MCF 10A (cell line): ENCODE results near the gene CHEK1. TPM values are rescaled to one million over a fixed set of nuclear protein-coding genes. Genes with fewer than 3 reads are reported as not detected.
A peak's percentile ranks its signal among the peaks of the same experiment; 100 is the strongest.
"Not testable (repeated sequence)": the region's sequence is repeated elsewhere in the genome, so short reads cannot be mapped to it uniquely, and the experiment has no call there.

Experiments used
- BruUV-seq: library from RNA; stranded (reverse); fragments of 400-500 nt; replicated peaks from 2 replicates; lab custom pipeline; 2021; lab: Mats Ljungman, UMichigan
- CTCF ChIA-PET: fragments of 300-600 bp; sonication (Branson Sonifier 250); formaldehyde crosslinking; extraction: SDS; loops from one replicate; lab custom pipeline; 2021; ENCODE audit warnings: antibody characterized with exemption, inconsistent platforms; lab: Yijun Ruan, JAX
- POLR2A ChIA-PET: fragments of 300-600, 350-650 bp; sonication (Branson Sonifier 250); formaldehyde crosslinking; extraction: SDS; loops from one replicate; lab custom pipeline; 2020; ENCODE audit warnings: antibody characterized with exemption, inconsistent platforms; lab: Yijun Ruan, JAX
- DNase-seq: peaks from one replicate; pipeline ENCODE4 v3.0.0-alpha.2; 2018; ENCODE audit not compliant: unreplicated experiment
- H3K27ac Mint-ChIP-seq: one replicate; pipeline ENCODE4 v1.8.0; 2022; ENCODE audit warnings: mild to moderate bottlenecking, low read depth, mixed read lengths; ENCODE audit not compliant: unreplicated experiment
- H3K27me3 Mint-ChIP-seq: one replicate; pipeline ENCODE4 v1.8.0; 2022; ENCODE audit warnings: mixed read lengths; ENCODE audit not compliant: insufficient read depth, unreplicated experiment
- H3K36me3 Mint-ChIP-seq: one replicate; pipeline ENCODE4 v1.8.0; 2022; ENCODE audit warnings: mild to moderate bottlenecking, moderate library complexity, mixed read lengths; ENCODE audit not compliant: insufficient read depth, unreplicated experiment
- H3K4me1 Mint-ChIP-seq: one replicate; pipeline ENCODE4 v1.8.0; 2022; ENCODE audit warnings: mixed read lengths; ENCODE audit not compliant: insufficient read depth, unreplicated experiment
- H3K4me3 Mint-ChIP-seq: one replicate; pipeline ENCODE4 v1.8.0; 2022; ENCODE audit warnings: mild to moderate bottlenecking, moderate library complexity, mixed read lengths; ENCODE audit not compliant: unreplicated experiment
- H3K9me3 Mint-ChIP-seq: one replicate; pipeline ENCODE4 v1.8.0; 2022; ENCODE audit warnings: mixed read lengths; ENCODE audit not compliant: unreplicated experiment
- intact Hi-C: fragments of 100-400 bp; cut with micrococcal nuclease; formaldehyde crosslinking; loops from 2 replicates; pipeline ENCODE4 v1.14.1; 2022
- total RNA-seq: library from RNA; stranded (reverse); gene quantifications from 2 replicates; pipeline ENCODE4 v1.2.3, GENCODE V29; 2022
- TF ChIP-seq, protein P1 (sequence below): fragments of 200-600 bp; IDR thresholded peaks from one replicate; pipeline ENCODE4 v1.8.0; 2022; ENCODE audit warnings: antibody characterized with exemption, mild to moderate bottlenecking; ENCODE audit not compliant: unreplicated experiment

The CHEK1 gene
- total RNA-seq, 1 experiment from 2014 or later = 33.3 TPM

DNA sequence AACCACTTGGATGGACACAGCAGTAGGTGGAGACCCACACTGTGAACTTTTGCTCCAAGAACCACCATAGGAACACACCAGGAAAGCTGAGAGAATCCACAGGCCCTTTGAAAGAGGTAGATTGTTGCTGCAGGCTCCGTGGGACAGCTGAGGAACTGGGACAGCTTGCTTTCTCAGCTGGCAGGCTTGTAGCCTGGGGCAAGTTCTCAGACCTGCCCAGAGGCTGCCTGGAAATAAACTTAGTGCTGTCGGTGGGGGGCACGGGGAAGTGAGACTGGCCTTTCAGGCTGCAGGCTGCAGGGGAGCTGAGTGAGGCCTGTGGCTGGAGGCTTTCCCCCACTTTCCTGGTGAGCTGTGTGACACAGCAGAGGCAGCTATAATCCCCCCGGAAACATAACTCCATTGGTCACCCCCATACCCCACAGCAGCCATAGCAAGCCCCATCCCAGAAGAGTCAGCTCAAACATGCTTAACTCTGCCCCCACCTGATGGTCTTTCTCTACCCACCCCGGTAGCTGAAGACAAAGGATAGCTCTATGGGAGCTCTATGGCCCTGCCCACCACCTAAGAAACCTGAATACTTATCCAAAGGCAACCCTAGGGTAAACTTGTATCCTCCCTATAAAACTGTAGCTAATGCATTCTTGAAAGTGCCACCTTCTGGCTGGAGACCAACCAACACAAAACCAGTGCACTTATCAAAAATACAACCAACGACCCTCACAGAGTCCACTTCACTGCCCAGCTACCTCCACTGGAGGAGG lies 77.1 kb downstream of the CHEK1 start:
- TF ChIP-seq, protein P1, sequence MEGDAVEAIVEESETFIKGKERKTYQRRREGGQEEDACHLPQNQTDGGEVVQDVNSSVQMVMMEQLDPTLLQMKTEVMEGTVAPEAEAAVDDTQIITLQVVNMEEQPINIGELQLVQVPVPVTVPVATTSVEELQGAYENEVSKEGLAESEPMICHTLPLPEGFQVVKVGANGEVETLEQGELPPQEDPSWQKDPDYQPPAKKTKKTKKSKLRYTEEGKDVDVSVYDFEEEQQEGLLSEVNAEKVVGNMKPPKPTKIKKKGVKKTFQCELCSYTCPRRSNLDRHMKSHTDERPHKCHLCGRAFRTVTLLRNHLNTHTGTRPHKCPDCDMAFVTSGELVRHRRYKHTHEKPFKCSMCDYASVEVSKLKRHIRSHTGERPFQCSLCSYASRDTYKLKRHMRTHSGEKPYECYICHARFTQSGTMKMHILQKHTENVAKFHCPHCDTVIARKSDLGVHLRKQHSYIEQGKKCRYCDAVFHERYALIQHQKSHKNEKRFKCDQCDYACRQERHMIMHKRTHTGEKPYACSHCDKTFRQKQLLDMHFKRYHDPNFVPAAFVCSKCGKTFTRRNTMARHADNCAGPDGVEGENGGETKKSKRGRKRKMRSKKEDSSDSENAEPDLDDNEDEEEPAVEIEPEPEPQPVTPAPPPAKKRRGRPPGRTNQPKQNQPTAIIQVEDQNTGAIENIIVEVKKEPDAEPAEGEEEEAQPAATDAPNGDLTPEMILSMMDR = no peak
- no peak for DNase-seq
- no TSS peak for BruUV-seq
- no peak overlapping the region for H3K27ac Mint-ChIP-seq
- POLR2A ChIA-PET = interaction anchor here (0.5 kb wide), 1 partner anchor 185 kb away, joined by 3 read pairs; no protein-coding TSS in a partner anchor
- H3K9me3 Mint-ChIP-seq = no peaks in the 10 kb centered on the region
- intact Hi-C loops = no loop called here
- H3K4me1 Mint-ChIP-seq = no peaks in the 10 kb centered on the region
- CTCF ChIA-PET = no interaction called here
- no peak overlapping the region for H3K4me3 Mint-ChIP-seq
- H3K36me3 Mint-ChIP-seq = no peaks in the 10 kb centered on the region
- peaks cover 28% of the 10 kb centered on the region for H3K27me3 Mint-ChIP-seq

DNA sequence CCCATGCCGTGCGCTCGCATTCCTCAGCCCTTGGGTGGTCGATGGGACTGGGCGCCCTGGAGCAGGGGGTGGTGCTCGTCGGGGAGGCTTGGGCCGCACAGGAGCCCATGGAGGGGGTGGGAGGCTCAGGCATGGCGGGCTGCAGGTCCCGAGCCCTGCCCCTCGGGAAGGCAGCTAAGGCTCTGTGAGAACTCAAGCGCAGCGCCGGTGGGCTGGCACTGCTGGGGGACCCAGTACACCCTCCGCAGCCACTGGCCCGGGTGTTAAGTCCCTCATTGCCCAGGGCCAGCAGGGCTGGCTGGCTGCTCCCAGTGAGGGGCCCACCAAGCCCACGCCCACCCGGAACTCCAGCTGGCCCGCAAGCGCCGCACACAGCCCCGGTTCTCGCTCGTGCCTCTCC lies 79.7 kb downstream of the CHEK1 start:
- H3K27me3 Mint-ChIP-seq = peaks cover 29% of the 10 kb centered on the region
- BruUV-seq, CTCF ChIA-PET, H3K4me1 Mint-ChIP-seq, DNase-seq, H3K27ac Mint-ChIP-seq, H3K9me3 Mint-ChIP-seq, intact Hi-C loops, H3K4me3 Mint-ChIP-seq, H3K36me3 Mint-ChIP-seq: not testable (repeated sequence)
- POLR2A ChIA-PET = interaction anchor here (0.7 kb wide), 1 partner anchor 9 kb away, joined by 3 read pairs; no protein-coding TSS in a partner anchor

DNA sequence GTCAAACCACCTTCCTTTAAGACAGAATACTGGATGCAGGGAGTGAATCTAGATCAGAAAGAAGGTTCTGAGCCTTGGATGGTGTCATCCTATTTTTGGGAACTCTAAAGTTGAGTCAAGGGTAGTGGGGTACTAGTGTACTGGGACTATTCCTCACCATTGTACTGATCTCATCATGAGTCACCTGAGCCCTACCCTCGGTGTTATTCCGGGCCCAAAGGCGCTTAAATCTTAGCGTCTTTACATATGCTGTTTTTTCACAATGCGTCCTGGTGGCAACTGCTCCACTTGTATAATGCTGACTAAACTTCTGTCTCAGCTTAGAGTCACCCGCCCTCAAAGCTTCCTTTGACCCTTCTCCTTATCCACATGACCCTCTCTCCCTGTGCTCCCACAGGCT lies 95.8 kb downstream of the CHEK1 start:
- peak; percentile 39 for DNase-seq
- intact Hi-C loops = no loop called here
- Mint-ChIP-seq H3K27ac (no peak overlapping the region), H3K27me3 (peaks cover 18% of the 10 kb centered on the region), H3K4me1 (no peaks in the 10 kb centered on the region), H3K9me3 (no peaks in the 10 kb centered on the region), H3K36me3 (no peaks in the 10 kb centered on the region), H3K4me3 (no peak overlapping the region)
- no TSS peak for BruUV-seq
- TF ChIP-seq, protein P1 = no peak
- ChIA-PET CTCF (no interaction called here), POLR2A (no interaction called here)

DNA sequence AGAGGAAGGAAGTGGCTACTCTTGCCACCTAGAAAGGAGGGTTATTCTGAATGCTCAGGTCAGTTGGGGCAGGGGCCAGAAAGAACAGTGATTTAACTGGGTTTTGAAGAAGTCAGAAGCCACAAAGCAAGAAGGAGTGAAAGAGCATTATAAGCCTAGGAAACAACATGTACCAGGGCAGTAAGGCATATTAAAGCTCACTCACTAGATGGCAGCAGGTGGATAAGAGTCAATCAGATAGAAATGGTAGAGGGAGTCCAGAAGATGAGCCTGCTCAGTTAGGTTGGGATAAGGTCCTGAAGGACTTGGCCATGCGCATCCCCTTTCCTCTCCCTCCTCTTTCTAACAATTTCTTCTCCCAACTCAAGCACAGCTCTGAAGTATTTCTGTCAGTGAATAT lies 99.2 kb downstream of the CHEK1 start:
- intact Hi-C loops = loop anchor here (1.0 kb wide), 1 partner anchor 150 kb away; no protein-coding TSS in a partner anchor
- H3K4me3 Mint-ChIP-seq = no peak overlapping the region
- H3K36me3 Mint-ChIP-seq = no peaks in the 10 kb centered on the region
- H3K9me3 Mint-ChIP-seq = no peaks in the 10 kb centered on the region
- BruUV-seq = no TSS peak
- no peaks in the 10 kb centered on the region for H3K4me1 Mint-ChIP-seq
- POLR2A ChIA-PET = no interaction called here
- H3K27me3 Mint-ChIP-seq = peaks cover 34% of the 10 kb centered on the region
- DNase-seq = peak; percentile 23
- H3K27ac Mint-ChIP-seq = no peak overlapping the region
- CTCF ChIA-PET = interaction anchor here (0.6 to 1.4 kb wide), 5 partner anchors 11 to 312 kb away, joined by 3 read pairs; no protein-coding TSS in a partner anchor
- TF ChIP-seq, protein P1 = peak; percentile 27

Other genes with a start within 250 kb of the CHEK1 start
- gene FEZ1, start 128.9 kb upstream of the CHEK1 start, total RNA-seq = 5.4 and 6.7 TPM in 2 replicates
- gene EI24, start 55.7 kb upstream of the CHEK1 start, total RNA-seq = 93.1 and 96.9 TPM in 2 replicates
- gene STT3A, start 32.3 kb upstream of the CHEK1 start, total RNA-seq = 293 and 414 TPM in 2 replicates
- gene ACRV1, start 55.7 kb downstream of the CHEK1 start, total RNA-seq = not detected in 2 replicates
- gene PATE1, start 121.1 kb downstream of the CHEK1 start, total RNA-seq = not detected in 2 replicates
- gene PATE2, start 153.7 kb downstream of the CHEK1 start, total RNA-seq = not detected in 2 replicates
- not detected in 2 replicates for gene PATE3, start 163.0 kb downstream of the CHEK1 start, total RNA-seq
- gene PATE4, start 208.2 kb downstream of the CHEK1 start, total RNA-seq = not detected in 2 replicates